A673 (cell line): ENCODE results near the gene KIR2DL4.
"Not testable (repeated sequence)": the region's sequence is repeated elsewhere in the genome, so short reads cannot be mapped to it uniquely, and the experiment has no call there.

Source experiments
- EZH2 ChIP-seq: fragments of 200-600 bp; sonication (generic); IDR thresholded peaks from 2 replicates; pipeline ENCODE4 v1.6.1; 2017; ENCODE audit warnings: borderline replicate concordance, low read depth, mild to moderate bottlenecking, mixed read lengths, antibody characterized with exemption, low read length; ENCODE audit not compliant: poor library complexity, severe bottlenecking
- TF ChIP-seq, protein P1 (sequence below): fragments of 300-800, 200-600 bp; sonication (generic); conservative IDR thresholded peaks from 2 replicates; pipeline ENCODE4 v1.5.1; 2017; ENCODE audit warnings: low read depth, mild to moderate bottlenecking, antibody characterized with exemption, low read length, moderate library complexity, mixed read lengths

DNA sequence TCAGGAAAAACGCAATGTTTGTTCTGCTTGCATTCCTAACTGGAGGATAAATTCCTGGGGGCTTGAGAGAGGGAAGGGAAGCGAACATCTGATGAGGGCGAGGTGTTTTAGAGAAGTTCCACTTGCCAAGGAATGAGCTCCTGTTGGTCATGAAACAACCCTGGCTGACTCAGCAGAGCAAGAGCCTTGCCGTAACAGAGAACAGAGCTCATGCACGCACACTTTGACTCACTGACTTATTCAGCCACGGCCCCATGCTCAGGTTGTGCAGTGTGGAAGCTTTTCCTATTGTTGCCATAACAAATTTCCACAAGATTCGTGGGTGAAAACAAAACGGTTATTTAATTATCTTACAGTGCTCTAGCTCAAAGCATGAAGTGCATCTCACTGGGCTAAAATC lies 39.8 kb downstream of the KIR2DL4 start:
- TF ChIP-seq, protein P1, sequence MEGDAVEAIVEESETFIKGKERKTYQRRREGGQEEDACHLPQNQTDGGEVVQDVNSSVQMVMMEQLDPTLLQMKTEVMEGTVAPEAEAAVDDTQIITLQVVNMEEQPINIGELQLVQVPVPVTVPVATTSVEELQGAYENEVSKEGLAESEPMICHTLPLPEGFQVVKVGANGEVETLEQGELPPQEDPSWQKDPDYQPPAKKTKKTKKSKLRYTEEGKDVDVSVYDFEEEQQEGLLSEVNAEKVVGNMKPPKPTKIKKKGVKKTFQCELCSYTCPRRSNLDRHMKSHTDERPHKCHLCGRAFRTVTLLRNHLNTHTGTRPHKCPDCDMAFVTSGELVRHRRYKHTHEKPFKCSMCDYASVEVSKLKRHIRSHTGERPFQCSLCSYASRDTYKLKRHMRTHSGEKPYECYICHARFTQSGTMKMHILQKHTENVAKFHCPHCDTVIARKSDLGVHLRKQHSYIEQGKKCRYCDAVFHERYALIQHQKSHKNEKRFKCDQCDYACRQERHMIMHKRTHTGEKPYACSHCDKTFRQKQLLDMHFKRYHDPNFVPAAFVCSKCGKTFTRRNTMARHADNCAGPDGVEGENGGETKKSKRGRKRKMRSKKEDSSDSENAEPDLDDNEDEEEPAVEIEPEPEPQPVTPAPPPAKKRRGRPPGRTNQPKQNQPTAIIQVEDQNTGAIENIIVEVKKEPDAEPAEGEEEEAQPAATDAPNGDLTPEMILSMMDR = not testable (repeated sequence)
- not testable (repeated sequence) for TF ChIP-seq EZH2
